Activated naive CD4-positive, alpha-beta T cell treated with Interleukin-2 at 50 U/mL for 16 hours (primary cell): ENCODE results near the gene PPP1R9A.

Experiments
- DNase-seq: peaks from one replicate; pipeline ENCODE4 v3.0.0-alpha.2; 2020

The PPP1R9A gene

DNA sequence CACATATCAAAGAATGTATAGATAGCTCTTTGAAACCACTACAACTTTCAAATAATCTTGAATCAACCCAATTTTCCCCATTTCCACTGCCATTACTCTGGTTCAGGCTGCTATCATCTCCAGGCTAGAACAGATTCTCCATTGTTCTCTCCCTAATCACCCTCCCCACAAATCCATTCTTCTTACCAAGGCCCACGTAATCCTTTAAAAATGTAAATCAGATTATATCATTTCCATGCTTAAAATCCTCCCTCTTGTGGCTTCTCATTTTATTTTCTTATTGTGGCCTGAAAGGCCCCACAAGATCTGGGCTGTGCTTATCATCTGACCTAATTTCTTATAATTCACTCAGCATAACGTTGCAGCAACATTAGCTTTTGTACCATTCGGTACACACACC lies 420.0 kb downstream of the PPP1R9A start:
- no peak for DNase-seq

DNA sequence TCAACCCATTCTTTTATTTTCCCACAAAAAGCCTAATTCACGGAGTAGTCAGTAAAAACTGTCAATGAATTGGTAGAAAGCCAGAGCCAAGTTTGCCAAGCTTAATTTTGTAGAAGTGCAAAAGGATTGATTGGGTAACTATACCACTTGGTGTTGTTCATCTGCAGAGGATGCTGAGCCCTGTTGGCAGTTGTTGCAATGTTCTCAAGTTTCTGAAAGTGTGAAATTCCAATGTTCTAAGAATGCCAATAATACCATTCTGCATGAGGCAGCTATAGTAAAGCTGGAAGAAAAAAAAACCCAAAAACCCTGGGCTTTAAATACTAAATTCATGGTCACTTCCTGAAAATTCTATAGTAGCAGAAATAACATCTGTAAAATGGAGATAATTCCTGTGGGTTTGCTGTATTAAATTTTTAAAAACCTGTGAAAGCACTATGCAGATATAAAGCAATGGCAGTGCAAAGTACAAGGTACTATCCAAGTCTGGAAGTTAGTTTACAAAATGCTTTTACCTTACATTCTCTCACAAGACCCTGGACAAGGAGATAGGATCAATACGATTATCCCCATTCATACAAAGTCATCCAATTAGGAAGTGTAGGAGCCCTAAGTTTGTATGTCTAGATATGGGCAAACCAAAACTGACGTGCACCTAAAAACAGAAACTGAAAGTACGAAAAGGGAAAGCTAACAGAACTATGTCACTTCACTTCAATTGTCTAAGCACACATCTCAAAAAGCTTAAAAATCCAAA lies 423.0 kb downstream of the PPP1R9A start:
- DNase-seq = no peak

DNA sequence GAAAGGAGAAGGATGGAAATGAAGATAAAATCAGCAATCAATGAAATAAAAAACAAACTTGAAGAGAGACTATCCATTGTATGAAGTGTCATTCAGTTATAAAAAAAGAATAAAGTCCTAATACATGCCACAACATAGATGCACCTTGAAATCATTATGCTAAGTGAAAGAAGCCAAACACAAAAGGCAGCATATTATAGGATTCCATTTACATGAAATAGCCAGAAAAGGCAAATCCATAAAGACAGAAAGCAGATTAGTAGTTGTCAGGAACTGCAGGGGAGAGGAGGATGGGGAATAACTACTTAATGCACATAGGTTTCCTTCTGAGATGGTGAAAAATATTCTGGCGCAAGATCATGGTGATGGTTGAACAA lies 423.6 kb downstream of the PPP1R9A start:
- DNase-seq = no peak

DNA sequence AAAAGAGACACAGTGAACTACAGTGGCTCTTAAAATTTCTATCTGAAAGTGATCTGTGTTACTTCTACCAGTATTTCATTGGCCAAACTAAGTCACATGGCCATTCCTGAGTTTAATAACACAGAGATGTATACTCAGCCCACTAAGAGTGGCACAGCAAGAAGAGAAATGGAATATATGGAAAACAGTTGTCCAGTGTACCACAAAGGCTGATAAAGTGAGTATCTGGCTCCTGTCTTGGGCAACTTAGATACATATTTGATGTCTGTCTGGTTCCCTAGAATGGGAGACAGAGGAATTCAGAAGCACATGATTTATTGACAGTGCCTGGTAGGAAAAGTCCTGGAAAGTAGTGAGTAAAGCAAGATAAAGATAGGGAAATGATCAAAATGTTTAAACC lies 427.1 kb downstream of the PPP1R9A start:
- DNase-seq = no peak

DNA sequence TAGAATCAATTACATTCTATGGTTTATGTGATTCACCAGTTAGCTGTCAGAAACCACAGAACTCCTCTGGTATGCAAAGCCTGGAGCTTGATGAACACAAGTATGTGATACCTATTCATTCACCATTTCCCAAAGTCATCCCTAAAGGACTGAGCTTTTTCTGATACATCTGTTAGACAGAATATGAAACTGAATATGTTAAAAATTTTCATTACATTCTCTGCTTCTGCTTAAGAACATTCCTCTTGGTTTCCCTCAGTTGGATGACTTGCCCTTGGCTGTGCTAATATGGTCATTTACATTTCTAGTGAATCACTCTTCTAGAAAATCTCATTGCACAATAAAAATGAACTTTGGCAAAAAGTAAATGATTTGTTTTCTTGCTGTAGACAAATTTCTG lies 427.7 kb downstream of the PPP1R9A start:
- no peak for DNase-seq

DNA sequence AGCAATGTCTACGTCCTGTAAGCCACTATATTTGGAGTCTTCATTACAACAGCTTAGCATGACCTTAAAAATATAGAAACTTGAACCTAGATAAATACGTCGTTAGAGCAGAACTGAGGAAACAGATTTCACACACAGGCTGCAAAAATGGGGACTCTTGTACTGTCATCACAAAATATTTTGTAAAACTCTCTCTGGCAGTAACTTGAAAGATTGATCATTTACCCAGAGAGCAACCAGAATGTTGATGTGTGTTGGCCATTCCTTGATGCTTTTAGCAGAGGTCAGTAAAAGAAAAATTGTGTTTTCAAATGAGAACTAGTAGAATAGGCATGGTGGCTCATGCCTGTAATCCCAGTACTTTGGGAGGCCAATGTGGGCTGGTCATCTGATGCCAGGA lies 431.4 kb downstream of the PPP1R9A start:
- no peak for DNase-seq

DNA sequence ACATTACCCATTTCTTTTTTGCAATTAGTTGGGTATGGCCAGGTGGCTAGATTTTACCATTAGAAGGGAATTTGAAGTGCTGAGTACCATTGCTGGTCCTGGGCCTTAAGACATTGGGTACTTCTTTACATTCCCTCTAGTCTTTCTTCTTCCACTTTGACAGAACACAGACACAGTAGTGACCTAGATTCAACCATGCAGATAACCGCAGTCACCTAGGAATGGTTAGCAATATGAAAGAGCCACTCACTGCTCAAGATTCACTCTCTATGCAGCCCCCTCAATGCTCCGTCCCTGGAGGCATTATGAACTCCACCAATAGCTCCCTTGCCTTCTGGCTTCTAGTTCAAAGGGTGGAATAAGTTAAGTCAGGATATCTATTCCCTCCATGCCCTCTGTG lies 433.1 kb downstream of the PPP1R9A start:
- DNase-seq = no peak

DNA sequence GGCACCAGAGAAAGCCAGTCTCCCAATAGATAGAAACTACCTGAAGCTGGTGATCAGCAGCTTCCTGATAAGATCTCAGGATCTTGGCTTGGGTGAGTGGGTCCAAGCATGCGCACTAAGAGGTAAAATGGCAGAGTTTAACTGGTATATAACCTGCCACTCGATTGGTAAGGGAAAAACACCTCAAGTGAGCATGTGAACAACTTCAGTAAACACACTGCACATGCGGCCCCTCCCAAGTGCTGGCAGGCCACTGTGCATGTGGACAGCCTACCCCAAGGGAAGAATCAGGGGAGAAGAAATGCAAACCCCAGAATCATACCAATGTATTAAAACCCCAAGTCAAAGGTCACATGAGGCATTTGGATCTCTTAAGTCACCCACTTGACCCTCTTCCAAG lies 434.6 kb downstream of the PPP1R9A start:
- DNase-seq = no peak

DNA sequence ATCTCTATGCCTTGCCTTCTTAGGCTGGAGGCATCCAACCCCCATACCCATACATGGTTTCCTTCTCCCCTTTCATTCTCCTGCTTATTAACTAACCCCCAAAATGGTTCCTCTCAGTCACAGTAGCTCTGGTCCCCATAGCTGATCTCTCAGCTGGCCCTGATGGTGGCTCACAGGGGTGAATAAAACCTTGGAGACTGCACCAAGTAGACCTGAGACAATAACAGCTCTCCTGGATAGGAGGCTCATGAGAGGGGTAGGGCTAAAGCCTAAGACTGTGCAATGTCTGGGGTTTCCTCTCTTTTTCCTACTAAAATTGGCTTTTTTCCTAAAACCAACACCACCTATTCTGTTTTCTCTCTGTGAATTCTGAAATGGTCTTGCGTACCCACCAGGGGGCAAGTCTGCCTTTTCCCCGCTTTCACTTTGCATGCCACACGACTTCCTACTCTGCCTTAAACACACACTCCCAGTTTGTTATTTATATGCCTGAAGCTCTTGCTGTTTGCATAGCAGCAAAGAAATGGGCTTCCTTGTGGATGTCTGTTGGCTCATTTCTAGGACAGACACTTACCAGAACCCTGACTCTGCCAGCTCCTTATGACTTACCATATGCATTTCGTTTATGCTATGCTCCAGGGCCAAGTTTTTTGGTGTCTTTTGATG lies 435.4 kb downstream of the PPP1R9A start:
- DNase-seq = no peak
